ENCODE data around the gene BDKRB1. TPM values are rescaled to one million over a fixed set of nuclear protein-coding genes. Genes with fewer than 3 reads are reported as not detected.

BDKRB1 gene
- total and polyA plus RNA-seq, 9 of the 15 experiments (the other 6 are each of a cell fraction or from before 2014, with no cell fraction given), result 0.06 to 0.23 (median 0.09) TPM; not detected in 1

GRCh38 chr14:96208739-96209138 is 47.3 kb upstream of the BDKRB1 start:
- CTCF ChIA-PET (ENCODE audit: low intra/inter-chr PET ratio), result no interaction called here
- DNase-seq (ENCODE audit: extremely low read depth in 1 of 4, low spot score in 3 of 4), result no peak
- in situ Hi-C loops (cut with MboI) (no loop called here), intact Hi-C loops (cut with micrococcal nuclease) (no loop called here)
- Histone ChIP-seq H3K79me2 (ENCODE audit: control insufficient read depth, insufficient read depth, low read length) (no peaks in the 10 kb centered on the region), H3K9me1 (ENCODE audit: control insufficient read depth, insufficient read depth, low read length) (no peaks in the 10 kb centered on the region), H3K4me2 (ENCODE audit: insufficient read depth, low read length) (no peak overlapping the region), H3K36me3 (ENCODE audit: control insufficient read depth, insufficient read depth, low read length) (no peaks in the 10 kb centered on the region), H3K4me1 (replicated peaks in 1 of 2; ENCODE audit: control insufficient read depth in 2 of 2, insufficient read depth in 2 of 2, low read length in 2 of 2) (peaks cover 0 to 6% of the 10 kb centered on the region in 2 experiments; a peak in 1 of 5 replicates), H3K9ac (ENCODE audit: insufficient read depth in 1 of 2, low read depth in 2 of 2, low read length in 2 of 2) (no peak overlapping the region), H4K20me1 (replicated peaks; ENCODE audit: control insufficient read depth, insufficient read depth, low read length) (no peaks in the 10 kb centered on the region; the same call in 1 of the 2 replicates), H2AFZ (ENCODE audit: low read depth, low read length) (no peak overlapping the region), H3K27me3 (ENCODE audit: control insufficient read depth in 2 of 2, insufficient read depth in 2 of 2, low read length in 2 of 2) (peaks cover 5 to 52% of the 10 kb centered on the region in 2 experiments), H3K4me3 (no peak overlapping the region), H3K9me3 (replicated peaks; ENCODE audit: control insufficient read depth, insufficient read depth, low read depth, low read length) (no peaks in the 10 kb centered on the region), H3K27ac (ENCODE audit: extremely low read depth, low read depth, low read length) (no peak overlapping the region)
- no TSS peak for BruUV-seq (replicated peaks)
- no peak for FAIRE-seq
- ATAC-seq, result no peak
- no peak for TF ChIP-seq ZSCAN29 (IDR thresholded peaks at IDR 0.05)
- no peak for TF ChIP-seq HMG20A (CRISPR knock-in tag; conservative IDR thresholded peaks at IDR 0.05)
- no peak for TF ChIP-seq ZNF785 (CRISPR knock-in tag; IDR thresholded peaks at IDR 0.05)
- TF ChIP-seq CHD2 (IDR thresholded peaks at IDR 0.05; ENCODE audit: low read depth, low read length), result no peak
- no peak for TF ChIP-seq RBM39 (optimal IDR thresholded peaks at IDR 0.05; ENCODE audit: low read depth, low read length)
- TF ChIP-seq CREB5 (CRISPR knock-in tag; IDR thresholded peaks at IDR 0.05), result no peak
- no peak for TF ChIP-seq PRMT5 (CRISPR knock-in tag; IDR thresholded peaks at IDR 0.05)
- TF ChIP-seq ZNF134 (CRISPR knock-in tag; conservative IDR thresholded peaks at IDR 0.05), result no peak
- TF ChIP-seq FOXA3 (CRISPR knock-in tag; conservative IDR thresholded peaks at IDR 0.05 in 1 of 2, IDR thresholded peaks at IDR 0.05 in 1 of 2), result no peak
- no peak for TF ChIP-seq ZNF224 (CRISPR knock-in tag; IDR thresholded peaks at IDR 0.05)
- no peak for TF ChIP-seq DIDO1 (tag; IDR thresholded peaks at IDR 0.05; ENCODE audit: low read depth)
- no peak for TF ChIP-seq IFI16 (CRISPR knock-in tag; IDR thresholded peaks at IDR 0.05)
- TF ChIP-seq JUND (IDR thresholded peaks at IDR 0.05; ENCODE audit: borderline replicate concordance, low read depth, low read length), result no peak
- TF ChIP-seq JUND (tag; IDR thresholded peaks at IDR 0.05; ENCODE audit: borderline replicate concordance, low read depth, low read length), result no peak
- POLR2A ChIA-PET, result no interaction called here
- WGBS (ENCODE audit: insufficient coverage, low coverage, missing lambda C conversion rate), result 0% methylated on average over 9 of the region's 12 CpGs
